IMR-90 (cell line): ENCODE results near the gene TMC3. TPM values are rescaled to one million over a fixed set of nuclear protein-coding genes. Genes with fewer than 3 reads are reported as not detected.

Source experiments
- ATAC-seq: fragments of 200-7000 bp; cut with Tn5 transposase; 2 replicates; pipeline ENCODE4 v1.9.1; 2020; ENCODE audit warnings: low read depth, mild to moderate bottlenecking, moderate library complexity
- BruUV-seq: library from RNA; stranded (reverse); fragments of 400-500 nt; replicated peaks from 2 replicates; lab custom pipeline; 2021; lab: Mats Ljungman, UMichigan
- CTCF ChIA-PET: fragments of 300-600 bp; formaldehyde crosslinking; extraction: SDS; loops from one replicate; lab custom pipeline; 2021; ENCODE audit warnings: antibody characterized with exemption; lab: Yijun Ruan, JAX
- POLR2A ChIA-PET: fragments of 300-600 bp; sonication (Branson Sonifier 250); formaldehyde crosslinking; loops from one replicate; lab custom pipeline; 2022; ENCODE audit warnings: antibody characterized with exemption; ENCODE audit not compliant: unreplicated experiment; lab: Charles Lee
- DNase-seq: peaks from one replicate; pipeline ENCODE4 v3.0.0; 2013
- H2AFZ ChIP-seq: replicated peaks from 2 replicates; pipeline ENCODE3; 2013; ENCODE audit warnings: low read length, mild to moderate bottlenecking; ENCODE audit not compliant: poor library complexity
- H2AK5ac ChIP-seq: 2 replicates; pipeline ENCODE4 v1.6.1; 2013; ENCODE audit warnings: low read depth, low read length, inconsistent platforms
- H2AK9ac ChIP-seq: replicated peaks from 2 replicates; pipeline ENCODE3; 2013; ENCODE audit warnings: mild to moderate bottlenecking, low read depth, low read length, moderate library complexity; ENCODE audit not compliant: poor library complexity
- H2BK120ac ChIP-seq: 2 replicates; pipeline ENCODE4 v1.6.1; 2013; ENCODE audit warnings: low read depth, low read length, inconsistent platforms
- H2BK15ac ChIP-seq: 3 replicates; pipeline ENCODE4 v1.6.1; 2013; ENCODE audit warnings: low read depth, low read length, inconsistent platforms
- H2BK20ac ChIP-seq: 2 replicates; pipeline ENCODE4 v1.6.1; 2013; ENCODE audit warnings: low read depth, mild to moderate bottlenecking, inconsistent platforms, low read length, moderate library complexity
- H2BK5ac ChIP-seq: 2 replicates; pipeline ENCODE4 v1.6.1; 2013; ENCODE audit warnings: mild to moderate bottlenecking, low read depth, low read length, inconsistent platforms; ENCODE audit not compliant: poor library complexity, severe bottlenecking
- H3K14ac ChIP-seq: replicated peaks from 2 replicates; pipeline ENCODE4 v1.6.1; 2013; ENCODE audit warnings: low read depth, low read length, inconsistent platforms
- H3K18ac ChIP-seq: 2 replicates; pipeline ENCODE4 v1.6.1; 2013; ENCODE audit warnings: low read depth, low read length, control low read depth
- H3K23ac ChIP-seq: 2 replicates; pipeline ENCODE4 v1.6.1; 2013; ENCODE audit warnings: low read depth, low read length, inconsistent platforms
- H3K27ac ChIP-seq: 2 replicates; pipeline ENCODE4 v1.5.1; 2013; ENCODE audit warnings: mild to moderate bottlenecking, control low read depth, low read length; ENCODE audit not compliant: insufficient read depth
- H3K27me3 ChIP-seq: 2 replicates; pipeline ENCODE4 v1.6.1; 2013; ENCODE audit warnings: low read length; ENCODE audit not compliant: control insufficient read depth, insufficient read depth
- H3K36me3 ChIP-seq: 2 replicates; pipeline ENCODE4 v1.6.1; 2013; ENCODE audit warnings: low read length, mixed read lengths; ENCODE audit not compliant: control insufficient read depth, insufficient read depth
- H3K4ac ChIP-seq: 2 replicates; pipeline ENCODE4 v1.6.1; 2013; ENCODE audit warnings: low read depth, low read length, inconsistent platforms
- H3K4me1 ChIP-seq: 2 replicates; pipeline ENCODE4 v1.6.1; 2013; ENCODE audit warnings: low read length, mixed read lengths; ENCODE audit not compliant: control insufficient read depth, insufficient read depth
- H3K4me2 ChIP-seq: 2 replicates; pipeline ENCODE4 v1.6.1; 2013; ENCODE audit warnings: low read depth, mild to moderate bottlenecking, control low read depth, low read length, moderate library complexity
- H3K4me3 ChIP-seq: 2 replicates; pipeline ENCODE4 v1.5.1; 2013; ENCODE audit warnings: low read depth, mild to moderate bottlenecking, control low read depth, low read length, moderate library complexity; ENCODE audit not compliant: insufficient read depth
- H3K56ac ChIP-seq: 2 replicates; pipeline ENCODE4 v1.6.1; 2013; ENCODE audit warnings: low read length, inconsistent platforms; ENCODE audit not compliant: insufficient read depth; ENCODE audit errors: extremely low read depth
- H3K79me1 ChIP-seq, 2 experiments: 2 replicates each; pipeline ENCODE4 v1.6.1; 2013; ENCODE audit warnings: low read length in 2 of 2, inconsistent platforms in 1 of 2, low read depth in 1 of 2
- H3K9ac ChIP-seq: 2 replicates; pipeline ENCODE4 v1.6.1; 2013; ENCODE audit warnings: low read depth, low read length, control low read depth
- H3K9me1 ChIP-seq: 2 replicates; pipeline ENCODE4 v1.6.1; 2013; ENCODE audit warnings: low read length, inconsistent platforms; ENCODE audit not compliant: insufficient read depth
- H3K9me3 ChIP-seq: 2 replicates; pipeline ENCODE4 v1.6.1; 2013; ENCODE audit warnings: low read length; ENCODE audit not compliant: control insufficient read depth, insufficient read depth
- H4K20me1 ChIP-seq: 2 replicates; pipeline ENCODE4 v1.6.1; 2013; ENCODE audit warnings: low read length, inconsistent platforms; ENCODE audit not compliant: insufficient read depth
- H4K5ac ChIP-seq: 2 replicates; pipeline ENCODE4 v1.6.1; 2013; ENCODE audit warnings: mild to moderate bottlenecking, low read depth, low read length, control low read depth
- H4K8ac ChIP-seq, 2 experiments: 2 replicates each; pipeline ENCODE4 v1.6.1; 2013; ENCODE audit warnings: low read depth in 2 of 2, low read length in 2 of 2, control low read depth in 1 of 2, inconsistent platforms in 1 of 2
- H4K91ac ChIP-seq: 2 replicates; pipeline ENCODE4 v1.6.1; 2013; ENCODE audit warnings: low read depth, low read length, inconsistent platforms; ENCODE audit not compliant: insufficient read depth
- BHLHE40 ChIP-seq: fragments of 150-350 bp; IDR thresholded peaks from 2 replicates; pipeline ENCODE4 v1.6.1; 2016; ENCODE audit warnings: mild to moderate bottlenecking, low read depth, low read length
- CEBPB ChIP-seq: IDR thresholded peaks from 2 replicates; pipeline ENCODE4 v1.6.1; 2012; ENCODE audit warnings: low read depth, low read length, improper control_type of control experiment
- CHD1 ChIP-seq: IDR thresholded peaks from 2 replicates; pipeline ENCODE4 v1.6.1; 2012; ENCODE audit warnings: low read depth, low read length, improper control_type of control experiment
- CTCF ChIP-seq: conservative IDR thresholded peaks from 2 replicates; pipeline ENCODE4 v1.5.1; 2012; ENCODE audit warnings: mild to moderate bottlenecking, low read depth, low read length, improper control_type of control experiment
- ELK1 ChIP-seq: fragments of 150-350 bp; IDR thresholded peaks from 2 replicates; pipeline ENCODE4 v1.6.1; 2016; ENCODE audit warnings: low read depth, mild to moderate bottlenecking, low read length, moderate library complexity, borderline replicate concordance
- FOS ChIP-seq: fragments of 150-350 bp; IDR thresholded peaks from 2 replicates; pipeline ENCODE4 v1.6.1; 2016; ENCODE audit warnings: low read depth, low read length
- MAFK ChIP-seq: IDR thresholded peaks from 2 replicates; pipeline ENCODE4 v1.6.1; 2012; ENCODE audit warnings: low read depth, low read length, improper control_type of control experiment
- MAZ ChIP-seq: IDR thresholded peaks from 2 replicates; pipeline ENCODE4 v1.6.1; 2012; ENCODE audit warnings: low read depth, mild to moderate bottlenecking, low read length, improper control_type of control experiment, moderate library complexity, borderline replicate concordance
- MXI1 ChIP-seq: IDR thresholded peaks from 2 replicates; pipeline ENCODE4 v1.6.1; 2012; ENCODE audit warnings: low read depth, mild to moderate bottlenecking, low read length, moderate library complexity, borderline replicate concordance
- NFE2L2 ChIP-seq: fragments of 150-350 bp; IDR thresholded peaks from 2 replicates; pipeline ENCODE4 v1.6.1; 2016; ENCODE audit warnings: low read depth, mild to moderate bottlenecking, low read length
- POLR2A ChIP-seq: IDR thresholded peaks from 2 replicates; pipeline ENCODE4 v1.6.1; 2012; ENCODE audit warnings: mild to moderate bottlenecking, low read depth, low read length
- RAD21 ChIP-seq: IDR thresholded peaks from 2 replicates; pipeline ENCODE4 v1.6.1; 2012; ENCODE audit warnings: low read length, improper control_type of control experiment
- RCOR1 ChIP-seq: IDR thresholded peaks from 2 replicates; pipeline ENCODE4 v1.6.1; 2012; ENCODE audit warnings: mild to moderate bottlenecking, low read length, improper control_type of control experiment; ENCODE audit not compliant: insufficient replicate concordance
- RFX5 ChIP-seq: IDR thresholded peaks from 2 replicates; pipeline ENCODE4 v1.8.0; 2012; ENCODE audit warnings: low read depth, mild to moderate bottlenecking, low read length, moderate library complexity
- SMC3 ChIP-seq: fragments of 150-350 bp; IDR thresholded peaks from 2 replicates; pipeline ENCODE4 v1.6.1; 2016; ENCODE audit warnings: low read depth, mild to moderate bottlenecking, antibody characterized with exemption, low read length, moderate library complexity
- USF2 ChIP-seq: fragments of 150-350 bp; IDR thresholded peaks from 2 replicates; pipeline ENCODE4 v1.6.1; 2017; ENCODE audit warnings: mild to moderate bottlenecking, antibody characterized with exemption, low read length, low read depth
- WGBS, 2 experiments: methylation state at CpG; one replicate each; pipeline versions ENCODE4 v1.1.5 to v1.1.7; 2013; ENCODE audit warnings: missing lambda C conversion rate in 2 of 2; ENCODE audit not compliant: insufficient read length in 1 of 2; ENCODE audit errors: extremely low coverage in 2 of 2; 5-methylcytosine and 5-hydroxymethylcytosine counted together
- dilution Hi-C: fragments of 300-500 bp; cut with HindIII; formaldehyde crosslinking; loops from one replicate; pipeline ENCODE4 v1.14.3; 2018; ENCODE audit warnings: low sequenced_read_pairs; ENCODE audit not compliant: unreplicated experiment
- in situ Hi-C: fragments of 300-500 bp; cut with MboI; formaldehyde crosslinking; loops from 3 replicates; pipeline ENCODE4 v1.14.3; 2019; ENCODE audit warnings: low sequenced_read_pairs, inconsistent platforms, mixed read lengths
- intact Hi-C: fragments of 100-400 bp; cut with micrococcal nuclease; formaldehyde crosslinking; loops from 2 replicates; pipeline ENCODE4 v1.10.0; 2022
- polyA plus RNA-seq, 3 experiments: library from polyadenylated mRNA; depleted of rRNA; stranded (reverse); fragments of >200 nt; gene quantifications; 2 replicates each; pipeline ENCODE4 v1.2.3, GENCODE V29; 2012; ENCODE audit warnings: low replicate concordance in 1 of 3
- total RNA-seq: library from RNA; depleted of rRNA; stranded (reverse); fragments of >200 nt; gene quantifications from 2 replicates; pipeline ENCODE4 v1.2.3, GENCODE V29; 2012

The TMC3 gene
- total and polyA plus RNA-seq, 2 of the 4 experiments (the other 2 are of a cell fraction) = not detected

- POLR2A ChIA-PET = no interaction called here
- in situ Hi-C loops (loop anchor here (10.0 kb wide), 1 partner anchor 55 kb away; no protein-coding TSS in a partner anchor), dilution Hi-C loops (no loop called here), intact Hi-C loops (loop anchor here (5.0 kb wide), 1 partner anchor 42 kb away; no protein-coding TSS in a partner anchor)
- TF ChIP-seq ELK1 (no peak), MAZ (no peak), FOS (no peak), CTCF (no peak), USF2 (no peak), POLR2A (no peak), MXI1 (no peak), CEBPB (no peak), RCOR1 (no peak), SMC3 (no peak), NFE2L2 (no peak), BHLHE40 (no peak), RFX5 (no peak), CHD1 (no peak), RAD21 (no peak), MAFK (no peak)
- Histone ChIP-seq H3K79me1 (no peaks in the 10 kb centered on the region), H3K9ac (no peak overlapping the region), H3K4me1 (peaks cover 9% of the 10 kb centered on the region), H3K36me3 (no peaks in the 10 kb centered on the region), H2BK5ac (no peak overlapping the region), H2AFZ (no peak overlapping the region), H2BK15ac (no peak overlapping the region), H4K91ac (no peak overlapping the region), H3K4me3 (no peak overlapping the region), H3K27me3 (no peaks in the 10 kb centered on the region; the same call in 1 of the 2 replicates), H3K9me1 (peaks cover 7% of the 10 kb centered on the region; the same call in 1 of the 2 replicates), H2BK20ac (no peak overlapping the region), H3K23ac (no peak overlapping the region), H2BK120ac (no peak overlapping the region), H3K27ac (no peak overlapping the region), H3K56ac (no peak overlapping the region), H3K4ac (0 out of 2 replicates have a peak overlapping the region, but pooled peaks have one; percentile 9), H3K14ac (no peak overlapping the region), H4K20me1 (no peaks in the 10 kb centered on the region), H3K9me3 (no peaks in the 10 kb centered on the region), H4K5ac (no peak overlapping the region), H2AK9ac (no peak overlapping the region), H4K8ac (no peak overlapping the region), H2AK5ac (no peak overlapping the region), H3K4me2 (no peak overlapping the region), H3K18ac (no peak overlapping the region)
- DNase-seq = no peak
- CTCF ChIA-PET = no interaction called here
- ATAC-seq = no peak
- no TSS peak for BruUV-seq
- WGBS, 2 experiments = no CpG with 5 or more reads among the region's 4 CpGs
These were observed 34.2 kb downstream of the TMC3 start for GRCh38 chr15:81339851-81340250.
